HL-60 (cell line): ENCODE data around the gene BCL2L1.
"Not testable (repeated sequence)": the region's sequence is repeated elsewhere in the genome, so short reads cannot be mapped to it uniquely, and the experiment has no call there.

Source experiments
- DNase-seq, 2 experiments: peaks; one replicate each; pipeline ENCODE4 v3.0.0-alpha.2; 2010 to 2020; ENCODE audit warnings: low read depth in 1 of 2, low spot score in 1 of 2
- H3K27ac ChIP-seq: fragments of 250-450 bp; sonication (Bioruptor Pico); replicated peaks from 2 replicates; pipeline ENCODE4 v1.5.1; 2020; ENCODE audit warnings: mild to moderate bottlenecking, moderate library complexity
- H3K27me3 ChIP-seq: fragments of 250-450 bp; sonication (Bioruptor Pico); 2 replicates; pipeline ENCODE4 v1.5.1; 2021; ENCODE audit warnings: mild to moderate bottlenecking, moderate library complexity; ENCODE audit not compliant: insufficient read depth, poor library complexity, severe bottlenecking
- H3K4me3 ChIP-seq: replicated peaks from 2 replicates; pipeline ENCODE4 v1.5.1; 2011; ENCODE audit warnings: mild to moderate bottlenecking, control low read depth, low read length; ENCODE audit not compliant: insufficient read depth
- GABPA ChIP-seq: IDR thresholded peaks from 2 replicates; pipeline ENCODE4 v1.6.1; 2012; ENCODE audit warnings: low read depth
- POLR2AphosphoS5 ChIP-seq: IDR thresholded peaks from 2 replicates; pipeline ENCODE4 v1.6.1; 2012; ENCODE audit warnings: low read depth
- SPI1 ChIP-seq: IDR thresholded peaks from 2 replicates; pipeline ENCODE4 v1.6.1; 2012; ENCODE audit warnings: low read depth, mild to moderate bottlenecking, borderline replicate concordance
- TF ChIP-seq, protein P1 (sequence below): IDR thresholded peaks from one replicate; pipeline ENCODE4 v1.5.1; 2011; ENCODE audit warnings: low read length, control low read depth, inconsistent platforms; ENCODE audit not compliant: insufficient read depth
- TF ChIP-seq, protein P2 (sequence below): IDR thresholded peaks from 2 replicates; pipeline ENCODE4 v1.6.1; 2012; ENCODE audit warnings: low read depth; ENCODE audit not compliant: insufficient replicate concordance

BCL2L1 gene

DNA sequence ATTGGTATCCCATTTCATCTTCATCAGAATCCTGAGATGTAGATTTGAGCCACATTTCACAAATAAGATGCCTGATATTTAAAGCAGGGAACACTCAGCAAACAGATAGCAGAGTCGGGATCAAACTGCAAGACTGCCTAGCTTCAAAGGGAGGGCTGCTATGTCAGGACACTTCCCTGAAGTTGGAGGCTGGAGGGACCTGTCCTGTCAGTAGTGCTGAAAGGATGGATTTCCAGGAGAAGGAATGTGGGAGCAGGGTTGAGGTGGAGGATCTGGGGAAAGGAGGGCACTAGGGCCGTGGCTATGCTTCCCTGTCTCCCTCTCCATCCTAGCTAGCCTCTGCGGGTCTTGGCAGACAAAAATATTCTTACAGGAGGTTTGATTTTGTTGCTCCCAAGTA, 52.8 kb downstream of the BCL2L1 start:
- no peak overlapping the region for H3K4me3 ChIP-seq
- H3K27me3 ChIP-seq: no peaks in the 10 kb centered on the region
- no peak overlapping the region for H3K27ac ChIP-seq
- TF ChIP-seq SPI1: no peak
- TF ChIP-seq POLR2AphosphoS5: no peak
- TF ChIP-seq GABPA: no peak
- TF ChIP-seq, protein P1, sequence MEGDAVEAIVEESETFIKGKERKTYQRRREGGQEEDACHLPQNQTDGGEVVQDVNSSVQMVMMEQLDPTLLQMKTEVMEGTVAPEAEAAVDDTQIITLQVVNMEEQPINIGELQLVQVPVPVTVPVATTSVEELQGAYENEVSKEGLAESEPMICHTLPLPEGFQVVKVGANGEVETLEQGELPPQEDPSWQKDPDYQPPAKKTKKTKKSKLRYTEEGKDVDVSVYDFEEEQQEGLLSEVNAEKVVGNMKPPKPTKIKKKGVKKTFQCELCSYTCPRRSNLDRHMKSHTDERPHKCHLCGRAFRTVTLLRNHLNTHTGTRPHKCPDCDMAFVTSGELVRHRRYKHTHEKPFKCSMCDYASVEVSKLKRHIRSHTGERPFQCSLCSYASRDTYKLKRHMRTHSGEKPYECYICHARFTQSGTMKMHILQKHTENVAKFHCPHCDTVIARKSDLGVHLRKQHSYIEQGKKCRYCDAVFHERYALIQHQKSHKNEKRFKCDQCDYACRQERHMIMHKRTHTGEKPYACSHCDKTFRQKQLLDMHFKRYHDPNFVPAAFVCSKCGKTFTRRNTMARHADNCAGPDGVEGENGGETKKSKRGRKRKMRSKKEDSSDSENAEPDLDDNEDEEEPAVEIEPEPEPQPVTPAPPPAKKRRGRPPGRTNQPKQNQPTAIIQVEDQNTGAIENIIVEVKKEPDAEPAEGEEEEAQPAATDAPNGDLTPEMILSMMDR: no peak
- TF ChIP-seq, protein P2, sequence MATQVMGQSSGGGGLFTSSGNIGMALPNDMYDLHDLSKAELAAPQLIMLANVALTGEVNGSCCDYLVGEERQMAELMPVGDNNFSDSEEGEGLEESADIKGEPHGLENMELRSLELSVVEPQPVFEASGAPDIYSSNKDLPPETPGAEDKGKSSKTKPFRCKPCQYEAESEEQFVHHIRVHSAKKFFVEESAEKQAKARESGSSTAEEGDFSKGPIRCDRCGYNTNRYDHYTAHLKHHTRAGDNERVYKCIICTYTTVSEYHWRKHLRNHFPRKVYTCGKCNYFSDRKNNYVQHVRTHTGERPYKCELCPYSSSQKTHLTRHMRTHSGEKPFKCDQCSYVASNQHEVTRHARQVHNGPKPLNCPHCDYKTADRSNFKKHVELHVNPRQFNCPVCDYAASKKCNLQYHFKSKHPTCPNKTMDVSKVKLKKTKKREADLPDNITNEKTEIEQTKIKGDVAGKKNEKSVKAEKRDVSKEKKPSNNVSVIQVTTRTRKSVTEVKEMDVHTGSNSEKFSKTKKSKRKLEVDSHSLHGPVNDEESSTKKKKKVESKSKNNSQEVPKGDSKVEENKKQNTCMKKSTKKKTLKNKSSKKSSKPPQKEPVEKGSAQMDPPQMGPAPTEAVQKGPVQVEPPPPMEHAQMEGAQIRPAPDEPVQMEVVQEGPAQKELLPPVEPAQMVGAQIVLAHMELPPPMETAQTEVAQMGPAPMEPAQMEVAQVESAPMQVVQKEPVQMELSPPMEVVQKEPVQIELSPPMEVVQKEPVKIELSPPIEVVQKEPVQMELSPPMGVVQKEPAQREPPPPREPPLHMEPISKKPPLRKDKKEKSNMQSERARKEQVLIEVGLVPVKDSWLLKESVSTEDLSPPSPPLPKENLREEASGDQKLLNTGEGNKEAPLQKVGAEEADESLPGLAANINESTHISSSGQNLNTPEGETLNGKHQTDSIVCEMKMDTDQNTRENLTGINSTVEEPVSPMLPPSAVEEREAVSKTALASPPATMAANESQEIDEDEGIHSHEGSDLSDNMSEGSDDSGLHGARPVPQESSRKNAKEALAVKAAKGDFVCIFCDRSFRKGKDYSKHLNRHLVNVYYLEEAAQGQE: no peak
- DNase-seq: no peak

DNA sequence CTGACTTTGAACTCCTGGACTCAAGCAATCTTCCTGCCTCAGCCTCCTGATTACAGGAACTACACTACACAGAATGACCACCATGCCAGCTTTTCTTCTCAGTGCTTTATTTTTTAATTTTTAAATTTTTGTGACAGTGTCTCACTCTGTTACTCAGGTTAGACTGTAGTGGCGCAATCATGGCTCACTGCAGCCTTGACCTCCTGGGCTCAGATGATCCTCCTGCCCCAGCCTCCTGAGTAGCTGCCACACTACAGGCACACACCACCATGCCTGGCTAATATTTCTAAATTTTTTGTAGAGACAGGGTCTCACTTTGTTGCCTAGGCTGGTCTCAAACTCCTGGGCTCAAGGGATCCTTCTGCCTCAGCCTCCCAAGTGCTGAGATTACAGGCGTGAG, 53.7 kb downstream of the BCL2L1 start:
- not testable (repeated sequence) for H3K27ac ChIP-seq, DNase-seq, H3K27me3 ChIP-seq, H3K4me3 ChIP-seq

DNA sequence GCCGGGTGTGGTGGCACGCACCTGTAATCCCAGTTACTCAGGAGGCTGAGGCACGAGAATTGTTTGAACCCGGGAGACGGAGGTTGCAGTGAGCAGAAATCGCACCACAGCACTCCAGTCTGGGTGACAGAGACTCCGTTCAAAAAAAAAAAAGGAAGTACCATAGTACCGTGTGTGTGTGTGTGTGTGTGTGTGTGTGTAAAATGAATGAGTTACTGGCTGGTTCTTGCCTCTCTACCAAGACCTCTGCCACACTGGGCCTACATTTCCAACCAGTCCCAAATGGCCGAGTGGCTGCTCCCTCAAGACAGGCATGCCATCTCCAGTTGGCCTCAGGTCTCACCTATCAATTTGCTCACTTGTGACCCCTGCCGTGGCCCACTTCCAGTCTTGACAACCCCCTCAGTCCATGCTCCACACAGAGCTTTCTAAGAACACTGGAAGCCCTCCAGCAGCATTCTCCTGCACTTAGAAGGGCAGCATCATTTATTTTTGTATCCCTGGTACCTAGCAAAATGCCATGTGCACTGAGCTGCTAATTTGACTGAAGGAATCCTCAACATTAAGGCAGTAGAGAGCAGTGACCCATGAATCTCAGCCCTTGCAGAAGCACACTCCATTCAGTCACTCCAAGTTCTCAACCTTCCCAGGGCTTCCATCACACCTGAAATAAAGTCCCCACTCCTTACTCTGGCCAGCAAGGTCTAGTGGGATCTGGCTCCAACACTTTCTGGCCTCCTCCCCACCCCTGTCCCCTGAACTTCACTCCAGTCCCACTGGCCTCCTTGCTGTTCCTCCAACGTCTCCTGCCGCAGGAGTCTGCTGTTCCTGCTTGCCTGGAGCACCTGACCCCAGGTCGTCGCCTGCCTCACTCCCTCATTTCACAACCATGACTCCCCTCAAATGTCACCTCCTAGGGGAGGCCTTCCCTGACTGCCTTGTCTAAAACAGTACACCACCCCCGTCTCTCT, 55.1 kb downstream of the BCL2L1 start:
- Histone ChIP-seq H3K27ac (peak overlapping the region; percentile 28), H3K27me3 (no peaks in the 10 kb centered on the region), H3K4me3 (no peak overlapping the region)

More for the DNA sequence above, 55.1 kb downstream of the BCL2L1 start:
- DNase-seq: peak; percentile 32 to 42
- TF ChIP-seq POLR2AphosphoS5 (0 out of 2 replicates have a peak, but pooled peaks have one; percentile 25), SPI1 (peak; percentile 67; the same call in 1 of the 2 replicates), GABPA (0 out of 2 replicates have a peak, but pooled peaks have one; percentile 37)
- TF ChIP-seq, protein P1: no peak
- TF ChIP-seq, protein P2: no peak
